Measurements from ENCODE around the gene SGSM2. TPM values are rescaled to one million over a fixed set of nuclear protein-coding genes. Genes with fewer than 3 reads are reported as not detected.
A peak's percentile ranks its signal among the peaks of the same experiment; 100 is the strongest.

SGSM2 gene
- total and polyA plus RNA-seq, 2 of the 13 experiments (the other 11 are each of a cell fraction or from before 2014, with no cell fraction given): 30.4 to 51.3 TPM

- TF ChIP-seq HBP1 (CRISPR knock-in tag; IDR thresholded peaks at IDR 0.05; ENCODE audit: low read depth) (no peak), CREB1 (IDR thresholded peaks at IDR 0.05) (peak; percentile 25; the same call in 1 of the 2 replicates), CREB1 (CRISPR knock-in tag; IDR thresholded peaks at IDR 0.05) (no peak), XRCC5 (optimal IDR thresholded peaks at IDR 0.05; ENCODE audit: low read length) (no peak), ZNF160 (CRISPR knock-in tag; IDR thresholded peaks at IDR 0.05) (no peak), ZNF574 (CRISPR knock-in tag; IDR thresholded peaks at IDR 0.05) (no peak), RFX1 (IDR thresholded peaks at IDR 0.05) (peak; percentile 75), SKIL (CRISPR knock-in tag; IDR thresholded peaks at IDR 0.05; ENCODE audit: borderline replicate concordance) (0 out of 2 replicates have a peak, but pooled peaks have one; percentile 18), HDAC6 (IDR thresholded peaks at IDR 0.05; ENCODE audit: low read depth, low read length) (no peak), HOMEZ (CRISPR knock-in tag; IDR thresholded peaks at IDR 0.05; ENCODE audit: low read depth) (no peak), NCOR1 (IDR thresholded peaks at IDR 0.05; ENCODE audit: borderline replicate concordance, low read length) (no peak), HNRNPLL (IDR thresholded peaks at IDR 0.05; ENCODE audit: low read depth, low read length, poor library complexity, severe bottlenecking) (no peak), ZNF792 (CRISPR knock-in tag; IDR thresholded peaks at IDR 0.05) (no peak; the same call in 1 of the 2 replicates), ZBTB33 (CRISPR knock-in tag; IDR thresholded peaks at IDR 0.05) (peak; percentile 64), ZNF703 (CRISPR knock-in tag; IDR thresholded peaks at IDR 0.05; ENCODE audit: borderline replicate concordance) (0 out of 2 replicates have a peak, but pooled peaks have one; percentile 51), ZNF766 (CRISPR knock-in tag; IDR thresholded peaks at IDR 0.05; ENCODE audit: borderline replicate concordance) (no peak), AGO1 (IDR thresholded peaks at IDR 0.05; ENCODE audit: low read depth, low read length, poor library complexity, severe bottlenecking) (peak; percentile 14), NONO (IDR thresholded peaks at IDR 0.05) (no peak), NONO (CRISPR knock-in tag; conservative IDR thresholded peaks at IDR 0.05) (0 out of 2 replicates have a peak, but pooled peaks have one; percentile 8), MTA3 (CRISPR knock-in tag; IDR thresholded peaks at IDR 0.05) (no peak)
Measured at GRCh38 chr17:2393174-2393953, 56.1 kb downstream of the SGSM2 start (continued).

Measured in HepG2 (cell line).